ENCODE measurements around the gene SNX33. TPM values are rescaled to one million over a fixed set of nuclear protein-coding genes. Genes with fewer than 3 reads are reported as not detected.
"Not testable (repeated sequence)": the region's sequence is repeated elsewhere in the genome, so short reads cannot be mapped to it uniquely, and the experiment has no call there.

The SNX33 gene
- total RNA-seq, 3 donors from 2014 or later (not counting 1 experiment from before 2014, with no cell fraction given) = 2.5 to 5.6 (median 5.1) TPM

DNA sequence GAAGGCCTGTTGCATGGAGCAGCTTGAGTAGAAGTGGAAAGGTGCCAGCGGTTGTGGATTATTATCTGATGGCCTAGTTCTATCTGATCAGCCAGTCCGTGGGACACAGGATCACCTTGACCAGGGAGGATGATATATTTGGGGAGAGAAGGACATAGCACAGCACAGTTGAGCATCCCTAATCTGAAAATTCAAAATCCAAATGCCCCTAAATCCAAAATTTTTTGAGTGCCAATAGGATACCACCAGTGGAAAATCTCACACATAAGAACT, 58.9 kb downstream of the SNX33 start:
- intact Hi-C loops (cut with micrococcal nuclease) = no loop called here
- DNase-seq (no peak), ATAC-seq (no peak)
- Mint-ChIP-seq H3K27me3 (ENCODE audit: low read depth in 2 of 2) (peaks cover 0 to 8% of the 10 kb centered on the region in 2 donors), H3K27ac (no peak overlapping the region), H3K9me3 (no peaks in the 10 kb centered on the region), H3K4me1 (peaks cover 7 to 10% of the 10 kb centered on the region in 2 donors), H3K36me3 (no peaks in the 10 kb centered on the region), H3K4me3 (no peak overlapping the region)
- Histone ChIP-seq H3K9me3 (ENCODE audit: control insufficient read depth, insufficient read depth, low read length) (no peaks in the 10 kb centered on the region), H3K36me3 (ENCODE audit: control insufficient read depth, insufficient read depth, low read length) (no peaks in the 10 kb centered on the region), H3K4me3 (ENCODE audit: low read length) (no peak overlapping the region), H3K27me3 (ENCODE audit: control insufficient read depth, insufficient read depth, low read length) (no peaks in the 10 kb centered on the region), H3K27ac (ENCODE audit: low read length) (no peak overlapping the region), H3K4me1 (ENCODE audit: control insufficient read depth, insufficient read depth, low read length) (peaks cover 12% of the 10 kb centered on the region)
- WGBS (ENCODE audit: insufficient coverage) = 75% methylated on average over 2 of the region's 2 CpGs
- TF ChIP-seq, protein P1, sequence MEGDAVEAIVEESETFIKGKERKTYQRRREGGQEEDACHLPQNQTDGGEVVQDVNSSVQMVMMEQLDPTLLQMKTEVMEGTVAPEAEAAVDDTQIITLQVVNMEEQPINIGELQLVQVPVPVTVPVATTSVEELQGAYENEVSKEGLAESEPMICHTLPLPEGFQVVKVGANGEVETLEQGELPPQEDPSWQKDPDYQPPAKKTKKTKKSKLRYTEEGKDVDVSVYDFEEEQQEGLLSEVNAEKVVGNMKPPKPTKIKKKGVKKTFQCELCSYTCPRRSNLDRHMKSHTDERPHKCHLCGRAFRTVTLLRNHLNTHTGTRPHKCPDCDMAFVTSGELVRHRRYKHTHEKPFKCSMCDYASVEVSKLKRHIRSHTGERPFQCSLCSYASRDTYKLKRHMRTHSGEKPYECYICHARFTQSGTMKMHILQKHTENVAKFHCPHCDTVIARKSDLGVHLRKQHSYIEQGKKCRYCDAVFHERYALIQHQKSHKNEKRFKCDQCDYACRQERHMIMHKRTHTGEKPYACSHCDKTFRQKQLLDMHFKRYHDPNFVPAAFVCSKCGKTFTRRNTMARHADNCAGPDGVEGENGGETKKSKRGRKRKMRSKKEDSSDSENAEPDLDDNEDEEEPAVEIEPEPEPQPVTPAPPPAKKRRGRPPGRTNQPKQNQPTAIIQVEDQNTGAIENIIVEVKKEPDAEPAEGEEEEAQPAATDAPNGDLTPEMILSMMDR (IDR thresholded peaks at IDR 0.05) = no peak

DNA sequence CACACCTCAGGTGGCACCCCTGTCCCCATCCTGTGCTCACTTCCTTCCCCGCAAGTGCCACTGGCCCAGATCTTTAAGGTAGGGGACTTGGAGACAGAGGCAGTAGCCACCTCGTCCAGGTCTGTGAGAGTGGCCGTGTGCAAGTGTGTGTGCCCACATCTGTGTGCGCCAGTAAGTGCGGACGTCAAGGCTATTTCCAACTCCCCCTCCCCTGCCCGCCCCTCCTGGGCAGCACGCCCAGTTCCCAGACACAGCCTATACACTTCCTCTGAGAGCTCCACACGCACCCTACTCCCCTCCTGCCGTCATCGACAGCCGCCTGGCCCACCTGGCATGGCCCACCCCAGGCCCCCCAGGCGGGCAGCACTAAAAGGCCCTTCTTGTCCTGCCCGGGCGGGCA, 61.7 kb downstream of the SNX33 start:
- H3K27ac ChIP-seq (ENCODE audit: low read length); H3K9me3 ChIP-seq (ENCODE audit: control insufficient read depth, insufficient read depth, low read length); H3K9me3 Mint-ChIP-seq; H3K36me3 ChIP-seq (ENCODE audit: control insufficient read depth, insufficient read depth, low read length); DNase-seq; H3K27me3 ChIP-seq (ENCODE audit: control insufficient read depth, insufficient read depth, low read length); H3K4me3 ChIP-seq (ENCODE audit: low read length); ATAC-seq; H3K27ac Mint-ChIP-seq; H3K4me1 Mint-ChIP-seq; H3K4me3 Mint-ChIP-seq; intact Hi-C loops (cut with micrococcal nuclease); H3K36me3 Mint-ChIP-seq; H3K4me1 ChIP-seq (ENCODE audit: control insufficient read depth, insufficient read depth, low read length): not testable (repeated sequence)
- H3K27me3 Mint-ChIP-seq (ENCODE audit: low read depth in 2 of 2) = peaks cover 0 to 14% of the 10 kb centered on the region in 2 donors
- 76% methylated on average over 9 of the region's 15 CpGs for WGBS (ENCODE audit: insufficient coverage)

DNA sequence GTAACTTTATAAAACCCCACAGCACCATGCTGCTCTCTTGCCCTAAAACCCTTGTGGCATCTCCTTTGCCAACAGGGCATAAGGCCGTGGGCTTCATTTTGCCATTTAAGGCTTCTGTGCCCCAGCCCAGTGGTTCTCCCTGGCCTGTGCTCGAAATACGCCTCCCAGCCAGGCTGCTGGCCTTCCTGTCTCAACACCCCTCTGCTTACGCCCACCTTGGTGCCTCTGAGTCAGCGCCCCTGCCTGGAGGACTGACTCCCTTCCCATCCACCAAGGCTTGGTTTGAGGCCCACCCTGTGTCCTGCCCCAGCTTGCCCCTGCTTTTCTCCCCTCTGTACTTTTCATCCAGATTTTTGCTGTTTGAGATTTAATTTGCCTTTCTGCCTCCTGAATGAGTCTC, 63.2 kb downstream of the SNX33 start:
- H3K27ac Mint-ChIP-seq; intact Hi-C loops (cut with micrococcal nuclease): not testable (repeated sequence)

DNA sequence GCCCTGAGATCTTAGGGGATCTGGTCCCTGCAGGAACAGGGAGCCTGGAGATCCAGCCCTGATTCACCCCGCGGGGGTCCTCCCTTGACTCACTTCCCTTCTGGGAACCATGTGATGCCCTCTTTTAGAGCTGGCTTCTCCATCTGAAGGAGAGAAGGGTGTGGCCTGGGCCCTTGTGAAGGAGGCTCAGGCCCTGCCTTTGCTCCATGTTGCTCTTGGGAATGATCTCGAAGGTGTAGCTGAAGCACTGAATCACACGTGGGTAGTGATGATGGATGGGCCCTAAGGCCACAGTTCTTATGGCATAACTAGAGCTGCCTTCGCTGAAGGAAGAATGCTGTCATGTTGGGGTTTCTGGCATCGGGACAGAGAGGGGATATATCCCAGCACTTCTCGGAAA, 63.8 kb downstream of the SNX33 start:
- H3K9me3 Mint-ChIP-seq; H3K27me3 ChIP-seq (ENCODE audit: control insufficient read depth, insufficient read depth, low read length); H3K27ac Mint-ChIP-seq; H3K4me3 ChIP-seq (ENCODE audit: low read length); intact Hi-C loops (cut with micrococcal nuclease); DNase-seq; H3K36me3 ChIP-seq (ENCODE audit: control insufficient read depth, insufficient read depth, low read length); H3K27ac ChIP-seq (ENCODE audit: low read length); H3K36me3 Mint-ChIP-seq; H3K4me1 Mint-ChIP-seq; H3K4me3 Mint-ChIP-seq; ATAC-seq; H3K9me3 ChIP-seq (ENCODE audit: control insufficient read depth, insufficient read depth, low read length); H3K4me1 ChIP-seq (ENCODE audit: control insufficient read depth, insufficient read depth, low read length): not testable (repeated sequence)
- peaks cover 0 to 14% of the 10 kb centered on the region in 2 donors for H3K27me3 Mint-ChIP-seq (ENCODE audit: low read depth in 2 of 2)
- WGBS (ENCODE audit: insufficient coverage) = 84% methylated on average over 7 of the region's 7 CpGs

More for the DNA sequence above, 63.2 kb downstream of the SNX33 start:
- H3K9me3 Mint-ChIP-seq; DNase-seq; H3K36me3 Mint-ChIP-seq; H3K27ac ChIP-seq (ENCODE audit: low read length); H3K4me1 ChIP-seq (ENCODE audit: control insufficient read depth, insufficient read depth, low read length); H3K27me3 ChIP-seq (ENCODE audit: control insufficient read depth, insufficient read depth, low read length); H3K4me3 Mint-ChIP-seq; H3K36me3 ChIP-seq (ENCODE audit: control insufficient read depth, insufficient read depth, low read length); ATAC-seq; H3K9me3 ChIP-seq (ENCODE audit: control insufficient read depth, insufficient read depth, low read length); H3K4me3 ChIP-seq (ENCODE audit: low read length); H3K4me1 Mint-ChIP-seq: not testable (repeated sequence)
- WGBS (ENCODE audit: insufficient coverage) = 86% methylated on average over 3 of the region's 5 CpGs
- peaks cover 0 to 14% of the 10 kb centered on the region in 2 donors for H3K27me3 Mint-ChIP-seq (ENCODE audit: low read depth in 2 of 2)

Other genes starting within 250 kb of the SNX33 start
- 100 to 1,000 TPM; 135 to 175 (median 137) TPM for gene SIN3A, start 196.2 kb upstream of the SNX33 start, total RNA-seq
- gene PTPN9, start 68.6 kb upstream of the SNX33 start, total RNA-seq = 10 to 100 TPM; 28.3 to 33.0 (median 28.9) TPM
- gene SNUPN, start 22.2 kb upstream of the SNX33 start, total RNA-seq = 10 to 100 TPM; 13.8 to 20.7 (median 14.8) TPM
- 10 to 100 TPM; 22.9 to 37.1 (median 35.8) TPM for gene IMP3, start 7.7 kb upstream of the SNX33 start, total RNA-seq
- gene CSPG4, start 64.9 kb downstream of the SNX33 start, total RNA-seq = under 1 TPM; 0.05 to 0.09 (median 0.07) TPM
- 10 to 100 TPM; 39.5 to 64.6 (median 63.9) TPM for gene UBE2Q2, start 195.5 kb downstream of the SNX33 start, total RNA-seq

Data from natural killer cell (primary cell).